Stimulated activated naive CD8-positive, alpha-beta T cell treated with anti-CD3 and anti-CD28 coated beads, Interleukin-15, Interleukin-2, amounts not matched to agents 100 ng/mL and 50 ng/mL, for 24 hours (primary cell): ENCODE measurements around the gene C9orf85.
"Not testable (repeated sequence)": the region's sequence is repeated elsewhere in the genome, so short reads cannot be mapped to it uniquely, and the experiment has no call there.

ENCODE experiments used
- H3K27ac Mint-ChIP-seq: one replicate; pipeline ENCODE4 v1.8.0; 2021; ENCODE audit warnings: mild to moderate bottlenecking, mixed read lengths
- H3K27me3 Mint-ChIP-seq: one replicate; pipeline ENCODE4 v1.8.0; 2021; ENCODE audit warnings: mixed read lengths
- H3K36me3 Mint-ChIP-seq: one replicate; pipeline ENCODE4 v1.8.0; 2021; ENCODE audit warnings: low read depth, mixed read lengths
- H3K4me1 Mint-ChIP-seq: one replicate; pipeline ENCODE4 v1.8.0; 2021; ENCODE audit warnings: low read depth, mixed read lengths
- H3K4me3 Mint-ChIP-seq: one replicate; pipeline ENCODE4 v1.8.0; 2021; ENCODE audit warnings: mild to moderate bottlenecking, mixed read lengths
- H3K9me3 Mint-ChIP-seq: one replicate; pipeline ENCODE4 v1.8.0; 2021; ENCODE audit warnings: mixed read lengths

C9orf85 gene

GRCh38 chr9:71895117-71895516 is 16.3 kb upstream of the C9orf85 start:
- Mint-ChIP-seq H3K27ac (no peak overlapping the region), H3K9me3 (no peaks in the 10 kb centered on the region), H3K27me3 (no peaks in the 10 kb centered on the region), H3K4me3 (no peak overlapping the region), H3K4me1 (peaks cover 76% of the 10 kb centered on the region), H3K36me3 (no peaks in the 10 kb centered on the region)

DNA sequence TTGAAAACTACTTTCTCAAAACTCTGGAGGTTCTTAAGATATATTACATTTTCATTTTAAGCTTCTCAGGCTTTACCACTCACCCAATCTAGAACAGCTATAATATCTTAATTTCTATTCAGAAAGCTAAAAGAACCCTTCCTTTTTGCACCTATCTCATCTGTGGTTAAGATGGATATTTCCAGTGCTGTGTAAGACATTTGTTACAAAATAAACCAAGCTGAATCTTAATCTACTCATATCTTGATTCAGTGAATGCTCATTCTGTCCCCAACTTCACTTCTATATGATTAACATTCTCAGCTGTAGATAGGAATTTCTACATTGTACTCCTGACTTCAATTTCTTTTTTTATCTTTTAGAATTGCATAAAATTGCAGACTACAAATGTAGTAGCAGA is 15.5 kb upstream of the C9orf85 start:
- Mint-ChIP-seq H3K4me1 (peaks cover 80% of the 10 kb centered on the region), H3K27me3 (no peaks in the 10 kb centered on the region), H3K27ac (no peak overlapping the region), H3K36me3 (no peaks in the 10 kb centered on the region), H3K4me3 (no peak overlapping the region), H3K9me3 (no peaks in the 10 kb centered on the region)

DNA sequence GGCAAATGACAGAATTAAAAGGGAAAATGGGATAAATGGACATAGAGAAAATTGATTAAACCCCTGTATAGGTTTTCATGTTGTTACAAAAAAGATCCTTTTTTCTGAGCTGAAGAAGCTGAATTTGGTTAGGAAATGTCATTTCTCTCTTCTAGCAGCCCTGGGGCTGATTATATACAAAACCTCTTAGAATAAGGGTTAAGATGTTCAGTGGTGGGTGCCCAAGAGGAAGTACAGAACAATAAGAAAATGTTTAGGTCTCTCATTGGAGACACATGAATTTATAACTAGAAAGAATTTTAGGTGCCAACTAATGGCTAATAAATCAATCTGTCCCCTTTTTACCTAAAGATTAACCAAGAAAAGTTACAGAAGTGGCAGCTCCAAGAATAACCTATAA is 14.7 kb upstream of the C9orf85 start:
- Mint-ChIP-seq H3K4me1 (peaks cover 80% of the 10 kb centered on the region), H3K4me3 (no peak overlapping the region), H3K27me3 (no peaks in the 10 kb centered on the region), H3K9me3 (no peaks in the 10 kb centered on the region), H3K27ac (peak overlapping the region; percentile 65), H3K36me3 (peaks cover 4% of the 10 kb centered on the region)

DNA sequence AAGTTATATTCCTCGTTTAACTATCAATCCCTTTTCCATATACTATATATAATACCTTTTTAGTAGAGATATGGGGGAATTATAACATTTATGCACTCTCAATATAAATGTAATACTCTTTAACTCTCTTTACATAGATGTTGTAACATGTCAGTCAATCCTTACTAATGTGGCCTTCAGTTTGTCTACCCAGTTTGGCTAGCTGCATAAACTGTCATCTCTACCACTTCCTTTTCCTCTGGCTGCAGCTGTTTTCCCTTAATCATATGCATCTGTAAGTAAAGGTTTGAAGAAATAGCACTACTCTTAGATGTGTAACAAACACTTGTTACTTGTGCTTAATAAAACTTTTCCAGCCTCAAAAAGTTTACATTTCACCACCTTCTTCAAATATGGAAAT is 13.9 kb upstream of the C9orf85 start:
- Mint-ChIP-seq H3K36me3 (peaks cover 5% of the 10 kb centered on the region), H3K4me1 (peaks cover 88% of the 10 kb centered on the region), H3K27me3 (no peaks in the 10 kb centered on the region), H3K4me3 (peak overlapping the region; percentile 22), H3K9me3 (no peaks in the 10 kb centered on the region), H3K27ac (no peak overlapping the region)

- H3K4me1 Mint-ChIP-seq, result peaks cover 90% of the 10 kb centered on the region
- not testable (repeated sequence) for H3K4me3 Mint-ChIP-seq, H3K9me3 Mint-ChIP-seq, H3K27me3 Mint-ChIP-seq, H3K27ac Mint-ChIP-seq, H3K36me3 Mint-ChIP-seq
Observed at GRCh38 chr9:71898756-71899155, 12.7 kb upstream of the C9orf85 start.

- Mint-ChIP-seq H3K27me3 (no peaks in the 10 kb centered on the region), H3K4me3 (no peak overlapping the region), H3K9me3 (no peaks in the 10 kb centered on the region), H3K36me3 (peaks cover 10% of the 10 kb centered on the region), H3K4me1 (peaks cover 81% of the 10 kb centered on the region), H3K27ac (peak overlapping the region; percentile 87)
Observed at GRCh38 chr9:71901695-71902597, 9.5 kb upstream of the C9orf85 start.

DNA sequence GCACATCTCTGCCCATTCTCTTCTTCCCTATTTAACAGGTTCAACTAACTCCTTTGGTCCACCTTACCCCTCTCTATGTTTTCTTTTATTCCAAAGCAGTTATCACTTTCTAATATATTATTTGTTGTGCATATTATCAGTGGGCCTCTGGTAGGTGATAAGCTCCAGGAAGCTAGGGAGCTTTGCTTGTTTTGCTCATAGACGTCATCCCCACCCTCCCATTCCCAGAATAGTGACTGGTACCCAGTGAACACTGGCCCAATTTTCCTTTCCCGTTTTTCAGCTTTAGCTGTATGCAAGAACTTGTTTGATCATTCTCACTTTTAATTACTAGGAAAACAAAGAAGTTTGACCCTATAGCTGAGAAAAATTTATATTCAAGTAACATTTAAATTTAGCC is 7.4 kb upstream of the C9orf85 start:
- Mint-ChIP-seq H3K27me3 (no peaks in the 10 kb centered on the region), H3K9me3 (no peaks in the 10 kb centered on the region), H3K36me3 (peaks cover 10% of the 10 kb centered on the region), H3K4me1 (peaks cover 80% of the 10 kb centered on the region), H3K4me3 (no peak overlapping the region), H3K27ac (no peak overlapping the region)

GRCh38 chr9:71908825-71909224 is 2.6 kb upstream of the C9orf85 start:
- Mint-ChIP-seq H3K27ac (peak overlapping the region; percentile 51), H3K4me3 (peak overlapping the region; percentile 100), H3K27me3 (no peaks in the 10 kb centered on the region), H3K4me1 (peaks cover 69% of the 10 kb centered on the region), H3K36me3 (peaks cover 10% of the 10 kb centered on the region), H3K9me3 (no peaks in the 10 kb centered on the region)

DNA sequence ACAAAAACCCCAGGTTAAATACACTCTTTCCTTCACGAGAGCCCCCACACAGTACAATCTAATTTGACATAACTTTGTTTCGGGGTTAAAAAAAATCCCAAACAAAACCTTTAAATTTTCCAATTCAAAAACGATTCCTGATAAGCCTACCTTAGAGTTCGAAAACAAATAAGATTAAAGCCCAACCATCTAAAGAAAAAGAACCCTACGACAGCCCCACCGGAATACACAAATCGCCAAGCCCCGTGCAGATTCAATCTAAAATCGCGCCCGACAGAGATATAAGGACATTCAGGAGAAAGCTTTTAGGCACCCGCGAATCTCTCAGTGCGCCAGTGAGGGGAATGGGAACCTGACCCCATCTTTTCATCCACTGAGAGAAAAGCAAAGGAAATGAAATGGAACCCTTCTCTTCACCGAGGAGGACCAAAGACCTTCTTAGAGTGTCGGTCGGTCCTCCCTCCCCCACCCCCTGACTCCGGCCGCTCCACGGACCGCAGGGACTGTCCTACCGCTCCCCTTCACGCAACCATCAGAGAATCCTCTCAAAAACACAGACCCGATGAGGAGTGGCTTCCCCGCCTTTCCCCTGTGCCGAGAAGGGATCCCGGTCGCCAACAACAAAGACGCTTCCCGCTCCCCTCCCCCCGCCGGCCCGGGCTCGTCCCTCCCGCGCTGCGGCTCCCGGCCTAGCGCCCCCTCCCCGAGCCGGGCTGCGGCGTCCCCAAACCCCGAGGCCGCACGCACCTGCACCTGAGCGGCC is 1.4 kb upstream of the C9orf85 start:
- H3K9me3 Mint-ChIP-seq, result no peaks in the 10 kb centered on the region
- peaks cover 72% of the 10 kb centered on the region for H3K4me1 Mint-ChIP-seq
- H3K4me3 Mint-ChIP-seq, result peak overlapping the region; percentile 100
- peaks cover 10% of the 10 kb centered on the region for H3K36me3 Mint-ChIP-seq
- no peaks in the 10 kb centered on the region for H3K27me3 Mint-ChIP-seq
- peak overlapping the region; percentile 64 for H3K27ac Mint-ChIP-seq

GRCh38 chr9:71910650-71911060 is 784 bp upstream of the C9orf85 start:
- Mint-ChIP-seq H3K4me1 (peaks cover 70% of the 10 kb centered on the region), H3K36me3 (peaks cover 5% of the 10 kb centered on the region), H3K27me3 (no peaks in the 10 kb centered on the region), H3K9me3 (no peaks in the 10 kb centered on the region), H3K4me3 (peak overlapping the region; percentile 100), H3K27ac (peak overlapping the region; percentile 100)

- H3K36me3 Mint-ChIP-seq, result peaks cover 4% of the 10 kb centered on the region
- no peaks in the 10 kb centered on the region for H3K9me3 Mint-ChIP-seq
- H3K4me1 Mint-ChIP-seq, result peaks cover 75% of the 10 kb centered on the region
- peak overlapping the region; percentile 100 for H3K4me3 Mint-ChIP-seq
- peak overlapping the region; percentile 100 for H3K27ac Mint-ChIP-seq
- no peaks in the 10 kb centered on the region for H3K27me3 Mint-ChIP-seq
Observed at GRCh38 chr9:71911908-71912335, 483 bp downstream of the C9orf85 start.

DNA sequence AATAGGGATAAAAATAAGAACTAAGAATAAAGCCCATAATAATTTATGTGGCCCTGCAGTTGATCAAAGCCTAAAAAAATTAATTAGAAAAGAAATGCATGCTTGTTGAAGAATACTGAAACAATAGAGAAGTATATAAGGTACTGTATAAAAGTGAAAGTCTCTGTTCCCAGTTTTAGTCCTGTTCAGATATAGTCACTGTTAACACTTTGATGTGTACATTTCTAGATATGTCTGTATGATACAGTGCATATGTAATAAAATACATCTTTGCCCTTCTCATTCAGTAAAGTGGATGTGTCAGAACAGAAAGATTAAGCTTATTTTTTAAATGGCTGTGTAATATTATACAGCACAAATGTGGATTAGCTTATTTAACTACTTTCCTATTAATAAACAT is 4.1 kb downstream of the C9orf85 start:
- peaks cover 56% of the 10 kb centered on the region for H3K4me1 Mint-ChIP-seq

DNA sequence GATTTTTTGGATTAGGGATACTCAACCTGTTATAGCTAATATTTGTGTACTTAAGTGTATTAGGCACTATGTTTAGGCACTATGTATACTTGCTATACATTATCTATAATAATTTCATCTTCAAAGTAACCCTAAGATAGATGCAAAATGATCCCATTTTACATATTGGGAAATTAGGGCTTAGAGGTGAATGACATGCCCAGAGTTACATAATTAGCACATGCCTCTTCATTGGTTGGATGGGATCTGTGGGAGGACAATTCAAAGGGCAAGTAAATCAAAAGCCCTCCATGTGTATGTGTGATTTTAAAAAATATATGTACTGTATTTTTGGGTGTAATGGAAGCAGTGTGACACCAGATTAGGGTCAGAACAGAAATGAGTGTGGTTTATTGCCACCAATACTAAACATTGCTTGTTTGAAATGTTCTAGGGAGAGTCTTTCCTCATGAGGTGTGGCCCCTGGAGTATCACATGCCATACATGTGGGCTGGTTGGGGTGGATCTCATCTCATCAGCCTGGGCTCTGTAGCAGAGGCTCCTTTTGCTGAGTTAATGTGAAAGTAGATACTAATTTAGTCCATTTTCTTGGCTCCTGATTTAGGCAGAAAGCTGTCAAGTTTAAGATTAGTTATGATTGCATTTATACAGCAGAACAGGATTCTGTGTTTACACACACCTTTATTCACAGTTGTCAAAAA is 5.5 kb downstream of the C9orf85 start:
- Mint-ChIP-seq H3K27ac (no peak overlapping the region), H3K4me1 (peaks cover 54% of the 10 kb centered on the region), H3K4me3 (no peak overlapping the region), H3K9me3 (no peaks in the 10 kb centered on the region), H3K36me3 (peaks cover 28% of the 10 kb centered on the region), H3K27me3 (no peaks in the 10 kb centered on the region)

More for the DNA sequence above, 4.1 kb downstream of the C9orf85 start:
- Mint-ChIP-seq H3K27me3 (no peaks in the 10 kb centered on the region), H3K27ac (no peak overlapping the region), H3K36me3 (peaks cover 22% of the 10 kb centered on the region), H3K4me3 (no peak overlapping the region), H3K9me3 (no peaks in the 10 kb centered on the region)

DNA sequence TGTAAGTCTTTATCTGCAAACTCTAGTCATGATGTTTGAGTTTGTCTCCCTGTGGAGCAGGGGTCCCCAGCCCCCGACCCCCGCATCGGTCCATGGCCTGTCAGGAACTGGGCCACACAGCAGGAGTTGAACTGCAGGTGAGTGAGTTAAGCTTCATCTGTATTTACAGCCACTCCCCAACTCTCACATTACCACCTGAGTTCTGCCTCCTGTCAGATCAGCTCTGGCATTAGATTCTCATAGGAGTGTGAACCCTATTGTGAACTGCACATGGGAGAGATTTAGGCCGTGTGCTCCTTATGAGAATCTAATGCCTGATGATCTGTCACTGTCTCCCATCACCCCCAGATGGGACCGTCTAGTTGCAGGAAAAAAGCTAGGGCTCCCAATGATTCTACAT is 7.0 kb downstream of the C9orf85 start:
- Mint-ChIP-seq H3K27ac (no peak overlapping the region), H3K36me3 (peaks cover 34% of the 10 kb centered on the region), H3K27me3 (no peaks in the 10 kb centered on the region), H3K9me3 (no peaks in the 10 kb centered on the region), H3K4me3 (no peak overlapping the region), H3K4me1 (peaks cover 43% of the 10 kb centered on the region)
